GM19467 (cell line): ENCODE measurements around the gene MOK.

ENCODE experiments used
- ATAC-seq: cut with Tn5 transposase; IDR thresholded peaks from one replicate; pipeline ENCODE4 v1.9.1; 2021; ENCODE audit warnings: mild to moderate bottlenecking, moderate library complexity; ENCODE audit not compliant: unreplicated experiment

Gene MOK

GRCh38 chr14:102227184-102227964, 77.6 kb downstream of the MOK start:
- ATAC-seq, result no peak

DNA sequence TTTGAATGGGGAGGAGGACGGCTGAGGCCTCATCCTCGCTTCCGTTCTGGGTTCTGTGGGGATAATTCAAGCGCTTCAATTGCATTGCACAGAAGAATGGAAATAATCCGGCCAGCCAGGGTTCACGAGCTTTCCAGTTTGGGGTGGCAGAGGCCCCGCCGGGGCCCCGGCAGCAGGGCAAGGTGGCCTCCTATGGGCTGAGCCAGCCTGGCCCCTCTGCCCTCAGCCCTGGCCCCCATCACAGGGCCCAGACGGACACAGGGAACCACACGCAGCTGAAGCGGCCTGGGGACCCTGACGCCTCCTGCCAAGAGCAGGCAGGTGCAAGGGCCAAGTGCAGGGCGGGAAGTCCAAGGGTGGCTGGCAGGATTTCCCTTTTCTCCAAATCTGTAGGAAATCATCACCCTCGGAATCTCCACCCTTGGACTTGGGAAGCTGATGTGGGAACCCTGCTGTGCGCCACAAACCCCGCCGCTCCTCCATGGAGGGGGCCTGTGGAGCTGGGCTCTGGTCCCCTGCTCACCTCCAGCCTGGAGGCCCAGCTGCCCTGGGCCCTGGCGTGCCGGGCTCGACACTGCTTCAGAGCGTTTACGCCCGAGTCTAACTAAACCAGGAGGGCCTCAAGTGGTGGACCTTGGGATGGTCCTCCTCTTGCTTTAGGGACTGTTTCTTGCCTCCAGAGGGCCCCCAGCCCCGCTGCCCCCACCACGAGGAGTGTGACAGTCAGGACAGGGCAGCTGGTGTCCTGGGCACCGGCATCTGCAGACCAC, 78.4 kb downstream of the MOK start:
- no peak for ATAC-seq

GRCh38 chr14:102225936-102226335, 79.0 kb downstream of the MOK start:
- ATAC-seq, result no peak

- ATAC-seq, result no peak
Observed at GRCh38 chr14:102225386-102225785, 79.6 kb downstream of the MOK start.

DNA sequence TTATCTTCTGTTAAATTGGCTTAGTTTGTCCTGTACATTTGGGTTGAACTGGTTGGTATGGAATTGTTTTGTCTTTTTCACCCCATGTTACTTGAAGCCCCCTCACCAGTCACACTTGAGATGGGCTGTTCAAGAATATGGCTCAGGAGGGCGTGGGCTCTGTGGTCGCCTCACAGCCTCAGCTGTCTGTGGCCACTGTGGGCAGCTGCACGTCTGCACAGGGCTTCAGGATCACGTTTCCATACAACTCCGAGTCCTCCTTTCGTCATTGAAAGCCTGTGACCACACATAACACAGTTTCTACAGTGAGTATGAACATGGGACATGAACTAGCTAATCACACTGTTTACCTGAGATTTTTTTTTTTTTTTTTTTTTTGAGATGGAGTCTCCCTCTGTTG, 81.3 kb downstream of the MOK start:
- no peak for ATAC-seq

DNA sequence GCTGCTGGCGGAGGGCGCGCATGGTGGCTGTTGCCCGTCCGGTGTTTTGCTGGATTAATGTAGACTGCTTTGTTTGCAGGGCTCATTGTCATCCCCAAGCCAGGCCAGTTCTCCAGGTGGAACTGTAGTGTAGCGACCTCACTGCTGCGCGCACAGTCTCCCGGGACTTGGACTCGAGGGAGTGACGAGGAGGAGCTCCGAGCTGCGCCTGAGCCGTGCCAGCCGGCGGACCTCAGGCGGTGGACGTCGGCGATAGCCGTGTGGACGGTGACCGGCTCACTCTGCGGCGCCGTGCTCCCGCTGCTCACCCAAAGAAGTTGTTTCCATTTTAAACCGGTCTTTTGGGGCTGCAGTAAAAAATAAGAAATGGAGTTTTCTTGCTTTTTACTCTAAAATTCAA, 82.2 kb downstream of the MOK start:
- no peak for ATAC-seq

GRCh38 chr14:102222009-102222575, 82.9 kb downstream of the MOK start:
- no peak for ATAC-seq

DNA sequence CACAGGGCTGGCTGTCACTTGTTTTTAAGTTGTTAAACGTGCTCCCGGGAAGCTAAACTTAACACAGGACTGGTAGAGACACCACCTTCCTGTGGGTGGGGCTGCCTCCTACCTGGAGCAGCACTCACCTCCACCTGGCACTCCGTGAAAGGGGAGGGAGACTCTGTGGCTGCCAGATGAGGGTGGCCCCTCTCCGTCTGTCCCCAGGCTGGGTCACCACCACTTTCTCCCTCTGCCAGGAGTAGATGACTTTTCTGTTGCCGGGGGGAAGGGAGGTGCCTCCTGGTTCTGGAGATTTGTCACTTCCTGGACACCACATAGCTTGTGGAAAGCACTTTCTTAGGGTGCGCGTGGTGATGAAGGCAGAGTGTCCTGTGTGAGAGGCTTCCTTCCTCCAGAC, 83.9 kb downstream of the MOK start:
- no peak for ATAC-seq

DNA sequence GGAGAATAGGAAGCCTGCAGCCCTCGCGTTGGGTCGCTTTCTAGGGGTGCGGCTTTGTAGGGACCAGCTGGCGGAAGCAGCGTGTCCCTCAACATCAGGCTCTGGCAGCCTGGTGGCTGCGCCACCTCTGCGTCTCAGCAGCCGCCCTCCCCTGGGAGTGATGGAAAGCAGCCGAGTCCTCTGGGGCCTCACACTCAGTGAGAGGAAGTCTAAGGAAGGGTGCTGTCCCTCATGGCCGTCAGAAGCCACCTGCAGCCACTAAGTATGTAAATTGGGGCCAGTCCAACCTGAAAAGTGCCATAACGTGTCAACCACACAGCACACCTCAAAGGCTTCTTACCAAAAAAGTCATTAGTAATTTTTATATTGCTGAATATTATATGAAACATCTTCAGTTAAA, 84.9 kb downstream of the MOK start:
- ATAC-seq, result peak; percentile 92

DNA sequence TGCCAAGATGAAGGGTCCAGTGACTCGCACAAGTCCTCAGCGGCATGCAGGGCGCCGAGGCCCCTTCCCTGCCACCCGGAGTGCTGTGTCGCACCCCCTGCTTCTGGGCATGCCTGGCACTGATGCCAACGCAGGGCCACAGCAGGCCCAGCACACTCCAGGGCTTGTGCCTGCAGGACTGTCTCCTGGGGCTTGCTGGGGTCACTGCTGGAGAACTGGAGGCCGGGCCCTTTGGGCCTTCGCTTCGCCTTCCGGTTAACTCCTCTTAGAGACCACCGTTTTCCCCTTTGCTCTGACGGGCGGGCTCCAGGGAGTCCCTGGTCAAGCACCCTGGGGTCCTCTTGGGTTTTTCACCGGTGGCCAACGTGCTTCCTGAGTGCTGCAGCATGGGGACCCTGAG, 85.6 kb downstream of the MOK start:
- ATAC-seq, result no peak

DNA sequence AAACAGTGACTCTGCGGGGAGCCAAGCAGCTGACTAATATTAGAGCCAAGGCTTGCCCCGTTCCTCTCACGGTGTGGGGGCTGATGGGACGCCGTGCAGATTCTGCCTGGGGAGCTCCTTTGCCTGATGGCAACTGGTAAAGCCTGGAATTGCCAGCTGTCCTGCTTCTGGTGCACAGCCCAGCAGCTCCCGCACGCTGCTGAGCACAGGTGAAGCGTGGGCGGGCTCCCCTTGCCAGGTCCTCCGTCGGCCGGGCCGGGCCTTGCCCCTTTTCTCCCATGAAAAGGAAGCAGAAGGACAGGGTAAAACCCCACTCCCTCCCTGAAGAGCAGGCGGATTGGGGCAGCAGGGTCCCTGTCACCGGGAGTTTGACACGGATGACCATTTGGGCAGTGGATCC, 86.3 kb downstream of the MOK start:
- ATAC-seq, result no peak

GRCh38 chr14:102217987-102218421, 87.0 kb downstream of the MOK start:
- ATAC-seq, result no peak

- no peak for ATAC-seq
Observed at GRCh38 chr14:102217399-102217798, 87.6 kb downstream of the MOK start.

GRCh38 chr14:102215576-102216250, 89.3 kb downstream of the MOK start:
- ATAC-seq, result no peak

DNA sequence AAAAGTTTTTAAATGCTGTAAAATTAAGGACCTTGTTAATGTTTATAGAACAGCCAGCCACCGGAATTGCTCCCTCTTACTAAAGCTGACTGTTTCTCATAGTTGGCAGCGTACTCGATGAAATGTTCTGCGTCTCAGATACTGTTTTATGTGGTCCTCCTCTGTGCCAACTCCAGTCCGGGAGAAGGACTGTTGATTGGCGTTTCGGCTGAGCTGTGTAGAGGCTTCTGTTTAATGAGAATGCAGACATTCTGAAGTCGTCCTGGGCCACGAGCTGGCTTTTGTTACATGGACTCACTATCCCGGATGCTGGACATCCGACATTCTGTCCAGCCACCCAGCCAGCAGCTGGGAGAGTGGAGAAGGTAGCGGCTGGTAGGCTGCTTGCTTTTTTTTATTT, 89.9 kb downstream of the MOK start:
- no peak for ATAC-seq

DNA sequence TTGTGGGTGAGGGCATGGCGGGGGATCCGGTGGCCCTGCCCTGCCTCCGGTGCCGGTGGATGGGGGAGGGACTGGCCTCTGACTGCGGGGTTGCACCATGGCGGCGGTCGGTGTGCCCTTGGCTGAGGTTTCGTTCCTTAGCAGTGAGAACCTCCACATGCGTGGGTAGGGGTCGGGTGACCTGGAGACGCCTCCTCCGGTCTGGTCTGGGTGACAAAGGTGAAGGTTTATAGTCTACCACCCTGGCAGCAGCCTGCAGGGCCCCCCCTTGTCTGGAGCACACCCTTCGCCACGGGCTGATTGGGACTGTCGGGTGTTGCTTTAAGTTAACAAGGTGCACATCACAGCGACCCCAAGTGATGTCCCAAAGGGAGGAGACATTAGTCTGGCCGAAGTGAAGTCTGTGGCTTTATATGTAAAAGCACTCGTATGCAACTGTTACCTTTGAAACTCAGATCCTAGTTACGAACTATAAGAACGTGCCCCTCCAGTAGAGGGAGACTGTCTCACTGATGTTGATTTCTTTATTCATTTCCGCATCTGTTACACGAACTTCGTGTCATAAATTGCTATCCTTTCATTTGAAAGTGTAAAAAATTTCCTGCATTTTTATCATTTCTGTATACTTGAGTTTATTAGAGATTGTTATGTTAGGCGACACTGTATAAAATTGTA, 90.8 kb downstream of the MOK start:
- no peak for ATAC-seq

GRCh38 chr14:102213470-102213869, 91.5 kb downstream of the MOK start:
- ATAC-seq, result no peak

- no peak for ATAC-seq
Observed at GRCh38 chr14:102212845-102213244, 92.1 kb downstream of the MOK start.

- no peak for ATAC-seq
Observed at GRCh38 chr14:102212356-102212755, 92.6 kb downstream of the MOK start.

- no peak for ATAC-seq
Observed at GRCh38 chr14:102211240-102211639, 93.7 kb downstream of the MOK start.
